ENCODE results near the gene MVK.
"Not testable (repeated sequence)": the region's sequence is repeated elsewhere in the genome, so short reads cannot be mapped to it uniquely, and the experiment has no call there.

MVK gene

DNA sequence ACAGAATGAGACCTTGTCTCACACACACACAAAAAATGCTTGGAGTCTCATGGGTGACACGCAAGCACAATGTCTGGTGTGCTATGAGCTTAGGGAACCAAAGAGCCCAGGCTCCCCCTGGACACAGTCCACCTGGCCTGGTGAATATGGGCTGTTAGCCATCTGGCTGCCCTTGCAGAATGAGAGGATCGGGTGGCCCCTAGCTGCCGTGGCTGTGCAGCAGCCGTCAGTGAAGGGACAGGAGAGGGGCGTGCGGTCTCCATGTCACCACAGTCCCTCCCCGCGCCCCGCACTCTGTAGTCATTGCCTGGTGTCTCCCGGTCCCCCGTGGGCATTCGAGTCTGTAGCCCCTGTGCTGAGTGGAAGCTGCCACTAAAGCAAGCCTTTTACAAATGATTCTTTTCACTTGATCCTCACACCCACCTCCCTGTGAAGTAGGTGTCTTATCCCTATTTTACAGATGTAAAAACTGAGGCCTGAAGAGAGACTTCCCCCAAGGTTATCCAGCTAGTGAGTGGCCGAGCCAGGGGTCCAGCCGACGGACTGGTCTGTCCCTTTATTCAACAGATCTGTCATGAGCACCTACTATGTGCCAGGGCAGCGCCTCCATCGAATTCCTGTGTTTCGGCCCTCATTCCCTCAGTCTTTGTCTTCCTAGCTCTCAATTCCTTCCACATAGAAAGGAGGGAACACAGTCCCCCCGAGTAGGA is 18.8 kb downstream of the MVK start:
- DNase-seq, result no peak

DNA sequence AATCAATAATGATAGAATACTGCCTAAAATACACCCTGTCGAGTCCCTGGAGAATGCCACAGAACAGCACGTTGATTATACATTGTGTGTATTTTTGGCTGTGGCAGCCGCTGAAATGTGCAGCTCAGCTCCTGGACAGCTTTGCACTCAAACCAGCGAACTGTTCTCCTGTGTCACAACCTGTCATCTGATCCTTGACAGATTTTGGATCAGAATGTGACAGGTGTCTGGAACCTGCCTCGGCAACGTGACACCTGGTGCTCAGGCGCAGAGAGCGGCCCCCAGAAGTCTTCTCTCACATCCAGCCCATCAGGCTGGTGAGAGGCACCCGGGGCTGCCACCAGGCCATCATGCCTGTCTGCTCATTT is 19.3 kb downstream of the MVK start:
- DNase-seq, result no peak

DNA sequence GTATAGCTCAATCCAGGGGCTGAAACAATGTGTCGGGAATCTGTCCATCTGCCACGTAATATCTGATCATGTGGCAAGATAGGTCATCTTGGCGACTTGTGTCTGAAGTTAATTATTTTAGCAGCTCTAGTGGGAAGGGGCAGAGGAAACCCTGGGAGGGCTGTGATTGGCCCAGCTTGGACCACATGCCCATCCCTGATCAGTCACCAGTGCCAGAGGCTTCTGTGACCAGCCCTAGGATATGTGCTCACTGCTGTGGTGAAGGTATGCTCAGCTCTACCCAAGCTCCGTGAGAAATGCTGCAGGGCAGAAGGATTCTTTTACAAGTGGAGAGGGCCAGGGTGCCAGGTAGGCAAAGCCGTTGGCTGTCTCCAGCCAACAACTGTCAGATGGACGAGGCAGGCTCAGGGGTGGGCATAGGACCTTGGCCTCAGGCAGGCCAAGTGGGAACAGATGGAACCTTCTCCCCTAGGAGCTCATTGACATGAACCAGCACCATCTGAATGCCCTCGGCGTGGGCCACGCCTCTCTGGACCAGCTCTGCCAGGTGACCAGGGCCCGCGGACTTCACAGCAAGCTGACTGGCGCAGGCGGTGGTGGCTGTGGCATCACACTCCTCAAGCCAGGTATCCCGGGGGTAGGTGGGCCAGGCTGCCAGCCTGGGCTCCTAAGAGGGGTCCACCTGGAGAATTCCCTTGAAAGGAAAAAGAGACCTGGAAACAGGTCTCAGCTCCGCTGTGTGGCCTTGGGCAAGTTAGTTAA is 21.1 kb downstream of the MVK start:
- DNase-seq, result no peak

DNA sequence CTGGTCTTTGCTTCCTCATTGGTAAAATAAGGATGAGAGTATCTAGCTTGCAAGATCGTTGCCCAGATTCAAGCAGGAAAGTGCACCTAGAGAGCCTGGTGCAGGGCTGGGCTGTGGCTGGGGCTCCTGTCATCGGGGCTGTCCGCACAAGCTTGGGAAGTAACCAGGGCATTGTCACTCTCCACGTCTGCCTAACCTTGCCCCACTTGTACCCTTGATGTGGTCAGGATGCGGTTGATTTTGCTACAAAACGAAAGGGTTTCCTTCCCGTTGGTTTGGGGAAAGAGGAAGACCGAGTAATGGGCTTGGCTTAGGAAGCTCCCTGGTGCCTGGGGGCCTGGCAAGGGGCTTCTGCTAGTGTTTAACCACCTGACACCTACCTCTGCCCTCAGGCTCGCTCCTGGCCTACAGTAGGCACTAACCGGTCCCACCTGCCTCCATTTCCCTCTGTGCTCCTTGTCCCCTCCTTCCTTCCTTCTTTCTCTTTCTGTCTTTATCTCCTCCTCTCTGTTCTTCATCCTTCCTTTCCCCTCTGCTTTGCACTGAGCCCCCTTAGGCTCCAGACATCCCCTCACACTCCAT is 21.8 kb downstream of the MVK start:
- DNase-seq, result no peak

DNA sequence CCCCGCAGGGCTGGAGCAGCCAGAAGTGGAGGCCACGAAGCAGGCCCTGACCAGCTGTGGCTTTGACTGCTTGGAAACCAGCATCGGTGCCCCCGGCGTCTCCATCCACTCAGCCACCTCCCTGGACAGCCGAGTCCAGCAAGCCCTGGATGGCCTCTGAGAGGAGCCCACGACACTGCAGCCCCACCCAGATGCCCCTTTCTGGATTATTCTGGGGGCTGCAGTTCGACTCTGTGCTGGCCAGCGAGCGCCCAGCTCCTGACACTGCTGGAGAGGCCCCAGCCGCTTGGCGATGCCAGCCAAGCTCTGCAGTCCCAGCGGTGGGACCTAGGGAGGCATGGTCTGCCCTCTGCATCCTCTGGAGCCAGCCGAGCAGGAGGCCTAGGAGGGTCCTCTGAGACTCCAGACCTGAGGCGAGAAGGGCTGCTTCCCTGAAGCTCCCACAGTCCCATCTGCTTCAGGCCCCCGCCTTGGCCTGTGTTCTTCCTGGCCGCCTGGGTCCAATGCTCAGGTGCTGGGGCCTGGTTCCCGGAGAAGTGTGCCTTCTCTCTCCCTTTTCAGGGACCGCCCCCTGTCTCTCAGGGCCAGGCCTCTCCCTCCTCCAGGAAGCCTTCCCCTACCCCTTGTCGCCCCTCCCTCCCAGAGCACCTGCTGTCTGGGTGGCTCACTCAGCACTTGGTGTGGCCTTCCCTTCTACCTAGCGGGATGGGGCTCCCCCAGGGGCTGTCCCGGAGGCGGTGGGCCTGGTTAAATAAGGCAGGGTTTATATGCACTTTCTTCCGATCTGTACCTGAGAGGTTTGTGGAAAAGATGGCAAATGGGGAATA is 23.0 kb downstream of the MVK start:
- no peak for DNase-seq

DNA sequence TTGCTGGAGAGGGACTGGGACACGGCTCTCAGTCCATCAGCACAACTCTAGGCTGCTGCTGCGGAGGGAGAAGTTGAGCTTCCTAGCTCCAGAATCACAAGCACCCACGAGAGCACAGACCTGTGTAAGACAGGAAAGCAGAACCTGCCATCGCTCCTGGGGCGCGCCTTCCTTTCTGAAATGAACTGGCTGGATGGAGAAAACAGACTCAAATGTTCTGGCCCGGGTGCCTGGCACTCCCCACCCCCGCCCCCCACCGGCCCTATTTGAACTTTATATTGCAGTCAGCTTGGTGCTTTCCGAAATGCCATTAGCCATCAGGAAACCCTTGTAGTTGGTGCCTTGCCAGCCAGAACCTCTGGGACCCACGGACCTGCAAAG is 23.8 kb downstream of the MVK start:
- no peak for DNase-seq

DNA sequence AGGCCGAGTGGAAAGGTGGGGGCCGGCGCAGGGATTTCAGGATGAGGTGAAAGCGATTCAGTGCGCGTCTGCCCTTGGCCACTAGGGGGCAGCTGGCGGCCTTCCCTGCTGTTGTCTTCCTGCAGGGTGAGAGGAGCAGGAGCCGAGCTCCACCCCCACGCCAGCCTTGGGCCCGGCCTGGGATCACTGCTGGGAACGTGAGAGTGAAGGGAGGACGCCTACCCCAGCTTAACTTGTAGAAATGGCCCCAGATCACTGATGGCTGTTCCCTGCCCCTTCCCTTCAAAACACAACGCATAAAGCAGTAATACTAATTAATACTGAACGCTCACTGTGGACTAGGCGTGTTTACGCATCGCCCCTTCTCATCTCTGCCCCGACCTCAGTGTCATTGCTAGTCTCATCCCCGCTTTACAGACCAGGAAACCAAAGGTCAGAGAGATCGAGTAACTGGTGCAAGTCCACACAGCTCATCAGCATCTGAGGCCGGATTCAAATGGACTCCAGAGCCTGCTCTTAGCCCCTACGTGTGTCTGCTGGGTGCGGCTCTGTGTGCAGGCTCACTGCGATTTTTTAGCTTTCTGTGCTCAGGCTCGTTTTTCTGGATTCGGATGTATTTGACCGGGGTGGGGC is 24.3 kb downstream of the MVK start:
- DNase-seq, result peak; percentile 95

DNA sequence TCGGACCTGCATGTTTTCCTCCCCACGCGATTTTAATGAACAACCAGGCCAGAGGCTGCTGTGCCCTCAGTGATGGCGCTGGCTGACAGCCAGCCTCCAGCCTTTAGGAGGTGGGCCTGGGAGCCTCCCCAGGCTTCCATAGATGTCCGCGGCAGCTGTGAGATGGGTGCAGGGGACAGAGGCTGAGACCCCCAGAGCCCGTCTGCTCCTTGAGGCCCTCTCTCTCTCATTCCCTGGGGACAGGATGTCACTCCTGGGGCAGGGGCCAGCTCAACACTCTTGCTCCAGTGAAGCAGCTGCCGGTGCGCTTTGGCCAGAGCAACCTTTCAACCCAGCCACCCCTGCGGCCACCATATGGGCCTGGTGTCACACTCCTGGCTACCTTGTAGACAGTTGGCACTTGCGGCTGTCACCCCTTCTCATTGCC is 24.8 kb downstream of the MVK start:
- DNase-seq, result no peak

DNA sequence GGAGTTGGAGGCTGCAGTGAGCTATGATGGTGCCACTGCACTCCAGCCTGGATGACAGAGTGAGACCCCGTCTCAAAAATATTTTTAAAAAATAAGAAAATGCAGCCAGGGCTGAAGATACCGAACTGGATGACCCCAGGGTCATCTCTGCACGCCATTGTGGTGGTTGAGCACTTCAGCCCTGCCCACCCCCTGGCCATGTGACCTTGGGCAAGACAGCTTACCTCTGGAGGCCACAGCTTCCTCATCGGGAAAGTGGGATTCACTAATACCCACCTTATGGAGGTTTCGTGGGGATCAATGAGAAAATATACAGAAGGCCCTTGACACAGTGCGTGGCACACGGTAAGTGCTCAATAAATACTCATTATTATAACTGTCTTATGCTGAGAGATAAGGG is 25.5 kb downstream of the MVK start:
- no peak for DNase-seq

DNA sequence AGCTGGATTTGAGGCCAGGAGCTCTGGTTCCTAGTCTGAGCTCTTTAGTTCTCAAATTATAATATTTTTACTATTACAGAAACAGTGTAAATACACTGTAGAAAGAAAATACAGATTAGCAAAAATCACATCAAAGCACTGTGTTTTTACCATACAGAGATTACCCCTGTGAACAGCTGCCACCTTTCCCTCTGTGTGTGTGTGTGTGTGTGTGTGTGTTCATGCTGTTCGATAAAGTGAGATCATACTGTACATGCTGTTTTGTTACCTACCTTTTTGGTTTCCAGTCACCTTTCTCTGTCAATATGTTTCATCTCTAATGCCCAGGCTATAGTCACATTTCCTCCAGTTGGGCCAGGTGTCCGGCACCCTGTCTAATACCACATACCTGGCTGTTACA is 26.9 kb downstream of the MVK start:
- no peak for DNase-seq

DNA sequence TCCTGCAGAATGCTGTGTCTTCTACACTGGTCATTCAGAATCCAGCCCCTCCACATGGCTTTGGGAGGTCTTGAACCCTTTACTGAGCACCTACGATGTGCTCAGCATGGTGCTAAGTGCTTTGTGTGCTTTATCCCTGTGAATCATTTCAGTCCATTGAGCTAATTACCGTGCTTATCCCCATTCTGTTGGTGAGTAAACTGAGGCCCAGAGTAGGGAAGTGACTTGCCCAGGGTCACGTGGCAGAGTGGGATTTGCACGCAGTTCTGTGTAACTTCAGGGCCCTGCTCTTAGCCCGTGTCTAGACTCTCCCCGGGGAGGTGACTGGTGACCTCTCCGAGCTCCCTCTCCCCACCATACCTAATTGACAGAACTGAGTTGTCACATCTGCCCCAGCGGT is 27.4 kb downstream of the MVK start:
- DNase-seq, result no peak

DNA sequence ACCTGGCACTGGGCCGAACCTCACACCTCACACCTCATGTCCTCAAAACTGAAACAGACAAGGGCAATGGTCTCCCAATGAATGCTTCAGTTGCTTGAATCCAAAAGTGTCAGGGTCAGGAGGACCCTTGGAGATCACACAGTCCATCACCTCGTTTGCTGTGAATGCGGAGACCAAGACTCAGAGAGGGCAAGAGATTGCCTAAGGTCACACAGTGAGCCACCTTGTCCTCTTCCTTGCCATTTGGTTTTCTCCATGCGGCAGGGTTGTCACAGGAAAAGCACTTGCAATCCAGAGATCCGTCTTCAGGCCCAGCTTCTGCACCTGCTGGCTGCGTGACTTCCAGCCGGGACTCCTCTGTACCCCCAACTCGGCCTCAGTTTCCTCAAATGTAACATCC is 28.0 kb downstream of the MVK start:
- no peak for DNase-seq

DNA sequence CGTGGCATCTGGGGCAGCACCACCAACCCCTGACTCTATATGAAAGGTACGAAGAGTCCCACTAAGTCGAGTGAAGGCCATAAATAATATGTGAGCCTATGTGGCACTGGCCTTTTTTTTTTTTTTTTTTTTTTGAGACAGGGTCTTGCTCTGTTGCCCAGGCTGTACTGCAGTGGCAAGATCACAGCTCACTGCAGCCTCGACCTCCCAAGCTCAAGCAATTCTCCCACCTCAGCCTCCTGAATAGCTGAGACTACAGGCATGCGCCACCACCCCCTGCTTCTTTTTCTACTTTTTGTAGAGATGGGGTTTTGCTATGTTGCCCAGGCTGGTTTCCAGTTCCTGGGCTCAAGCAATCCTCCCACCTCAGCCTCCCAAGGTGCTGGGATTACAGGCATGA is 28.5 kb downstream of the MVK start:
- DNase-seq, result not testable (repeated sequence)

DNA sequence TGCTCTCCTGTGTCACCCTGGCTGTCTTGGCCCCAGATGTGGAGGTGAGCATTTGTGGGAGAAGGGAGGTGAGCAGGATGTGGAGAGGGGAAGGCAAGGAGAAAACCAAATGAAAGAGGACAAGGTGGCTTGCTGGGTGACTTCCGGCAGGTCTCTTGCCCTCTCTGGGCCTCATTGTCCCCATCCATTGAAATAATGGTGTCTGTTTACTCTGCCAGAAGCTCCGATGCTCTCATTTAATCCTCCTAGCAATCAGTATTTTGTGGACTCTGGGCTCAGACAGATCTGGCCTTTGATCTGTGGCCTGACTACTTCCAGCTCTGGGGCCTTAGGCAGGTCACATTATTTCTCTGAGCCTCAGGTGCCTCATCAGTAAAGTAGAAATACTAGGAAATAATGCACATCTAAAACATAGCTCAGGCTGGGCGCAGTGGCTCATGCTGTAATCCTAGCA is 30.6 kb downstream of the MVK start:
- DNase-seq, result no peak

DNA sequence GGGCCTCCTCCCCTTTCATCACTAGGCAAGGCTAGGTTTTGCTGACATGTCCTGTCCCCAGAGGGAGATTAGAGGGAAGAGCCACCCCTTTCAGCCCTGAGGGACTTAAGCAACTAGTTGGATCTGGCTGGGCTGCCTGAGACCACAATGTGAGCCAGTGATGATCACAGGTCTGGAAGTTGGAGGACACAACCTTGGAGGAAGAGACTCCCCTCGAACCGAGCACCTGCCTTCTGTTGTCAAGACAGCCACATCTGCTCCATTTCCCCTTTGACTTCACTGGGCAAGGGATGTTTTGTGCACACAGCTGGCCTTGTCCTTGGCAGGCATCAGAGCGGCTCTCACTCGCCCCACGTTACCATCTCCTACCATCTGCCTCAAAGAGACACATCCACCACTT is 31.4 kb downstream of the MVK start:
- DNase-seq, result no peak

DNA sequence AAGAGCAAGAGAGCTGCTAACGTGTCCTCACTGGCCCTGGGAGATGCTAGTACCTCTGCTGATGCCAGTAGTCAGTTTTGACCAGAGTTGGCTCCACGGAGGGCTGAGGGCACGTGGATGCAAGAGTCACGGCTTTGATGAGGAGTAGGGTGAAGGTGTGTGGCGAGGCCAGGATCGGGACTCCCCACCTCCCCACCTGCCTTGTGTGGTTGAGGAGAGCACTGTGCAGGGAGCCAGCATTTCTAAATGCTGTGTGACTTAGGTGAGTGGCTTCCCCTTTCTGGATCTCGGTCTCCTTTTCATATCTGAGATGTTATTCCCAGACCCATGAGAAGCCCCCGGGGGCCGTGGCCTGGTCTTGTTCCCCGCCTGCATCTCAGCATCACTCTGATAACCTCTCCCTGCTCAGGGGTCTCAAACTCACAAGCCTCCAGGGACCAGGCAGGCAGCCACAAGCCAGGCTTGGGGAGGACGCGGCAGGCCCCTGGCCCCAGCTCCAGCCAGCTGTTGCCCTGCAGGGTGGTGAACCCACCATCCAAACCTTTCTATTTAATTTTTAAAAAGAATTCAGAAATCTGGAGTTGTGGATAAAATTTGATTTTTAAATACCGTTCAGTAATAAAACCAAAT is 32.1 kb downstream of the MVK start:
- DNase-seq, result no peak

DNA sequence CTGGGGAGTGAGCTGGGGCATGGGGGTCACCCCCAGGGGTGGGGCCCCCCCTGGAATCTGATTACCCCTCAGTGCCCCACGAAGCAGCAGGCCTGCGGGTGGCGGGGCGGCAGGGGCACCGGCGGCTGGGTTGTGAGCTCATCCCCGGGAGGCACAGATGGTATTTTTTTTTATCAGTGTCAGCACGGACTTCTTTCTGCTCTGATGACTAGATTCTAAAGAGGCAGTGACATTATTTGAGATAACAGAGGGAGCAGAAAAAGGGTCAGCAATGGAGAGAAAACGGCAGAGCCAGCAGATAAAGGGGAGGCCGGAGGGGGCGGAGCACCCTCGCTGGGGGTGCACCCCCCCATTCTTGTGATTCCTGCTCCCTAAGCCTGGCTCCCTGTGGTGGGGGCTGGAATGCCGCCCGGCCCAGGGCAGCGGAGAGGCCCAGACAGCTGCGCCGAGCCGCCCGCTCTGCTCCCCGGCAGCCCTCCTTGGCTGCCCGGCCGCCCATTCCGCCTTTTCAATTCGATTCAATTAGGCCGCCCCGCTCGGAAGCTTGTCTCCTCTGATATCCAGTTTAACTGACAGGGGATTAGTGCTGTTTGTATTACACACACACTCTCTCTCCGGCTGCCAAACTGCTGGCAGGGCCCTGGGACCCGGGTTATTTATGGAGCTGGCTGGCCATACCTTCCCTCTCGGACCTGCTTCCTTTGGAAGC is 32.9 kb downstream of the MVK start:
- DNase-seq, result no peak

DNA sequence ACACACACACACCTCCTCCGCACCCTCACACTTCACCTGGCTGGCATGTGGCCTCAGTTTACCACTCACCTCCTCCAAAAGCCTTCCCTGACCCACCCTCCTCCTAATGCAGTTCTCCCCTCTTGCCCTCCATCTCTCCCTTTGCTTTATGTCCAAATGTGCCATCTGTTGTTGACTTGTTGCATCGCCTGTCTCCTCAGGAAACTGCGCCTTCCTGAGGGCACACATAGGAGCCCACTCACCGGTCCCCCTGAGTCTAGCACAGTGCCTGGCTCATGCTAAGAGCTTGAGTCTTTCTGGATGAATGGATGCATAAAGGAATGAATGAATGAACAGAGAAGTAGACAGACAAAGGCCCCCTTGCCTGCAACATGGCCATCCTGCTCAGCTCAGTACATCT is 34.0 kb downstream of the MVK start:
- DNase-seq, result no peak

DNA sequence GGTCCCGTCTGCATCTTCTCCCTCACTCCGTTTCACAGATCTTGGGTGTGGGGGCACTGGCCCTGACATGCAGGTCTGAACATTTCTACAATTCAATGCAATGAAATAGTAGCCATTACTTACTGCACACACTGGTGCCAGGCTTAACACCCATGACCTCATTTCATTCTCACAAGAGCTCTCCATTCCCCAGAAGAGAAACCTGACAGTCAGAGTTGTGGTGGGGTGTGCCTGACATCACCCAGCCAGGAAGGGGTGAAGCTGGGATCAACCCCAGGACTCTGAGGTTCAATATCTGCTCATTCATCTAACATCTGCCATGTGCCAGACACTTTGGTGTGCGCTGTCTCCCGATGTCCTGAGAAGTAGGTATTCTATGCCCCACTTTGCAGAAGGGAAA is 34.7 kb downstream of the MVK start:
- no peak for DNase-seq

DNA sequence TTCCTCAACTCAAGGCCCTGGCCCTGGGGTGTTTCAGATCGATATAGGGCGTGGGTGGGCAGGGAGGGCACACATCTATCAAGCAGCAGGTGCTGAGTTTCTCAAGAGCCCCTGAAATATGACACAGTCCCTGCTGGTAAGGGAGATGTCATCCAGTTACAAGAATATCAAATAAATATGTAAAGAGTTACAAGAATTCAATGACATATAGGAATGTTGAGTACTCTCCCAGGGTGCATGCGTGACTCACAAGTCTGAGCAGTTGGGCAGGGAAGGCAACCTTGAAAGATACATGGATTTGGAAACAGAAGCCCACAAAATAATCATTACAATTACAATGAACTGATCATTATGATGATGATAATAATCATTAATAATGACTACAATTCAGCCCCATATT is 35.2 kb downstream of the MVK start:
- no peak for DNase-seq

DNA sequence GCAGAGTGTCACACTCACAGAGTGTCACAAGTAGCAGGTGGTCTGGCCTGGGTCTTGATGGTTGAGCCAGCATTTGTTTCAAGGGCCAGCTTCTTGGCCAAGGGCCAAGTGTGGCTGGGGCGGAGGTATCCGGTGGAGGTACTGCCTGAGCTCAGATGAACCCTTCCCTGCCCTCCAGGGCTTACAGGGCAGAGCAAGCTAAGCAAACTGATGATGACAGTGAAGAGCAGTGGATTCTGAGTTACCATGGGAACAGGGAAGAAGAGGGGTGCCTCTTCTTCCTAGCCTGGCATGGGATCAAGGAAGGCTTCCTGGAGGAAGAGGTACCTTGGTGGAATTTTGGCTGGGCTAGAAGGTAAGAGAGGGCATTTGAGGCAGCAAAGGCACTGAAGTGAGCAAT is 35.7 kb downstream of the MVK start:
- no peak for DNase-seq

DNA sequence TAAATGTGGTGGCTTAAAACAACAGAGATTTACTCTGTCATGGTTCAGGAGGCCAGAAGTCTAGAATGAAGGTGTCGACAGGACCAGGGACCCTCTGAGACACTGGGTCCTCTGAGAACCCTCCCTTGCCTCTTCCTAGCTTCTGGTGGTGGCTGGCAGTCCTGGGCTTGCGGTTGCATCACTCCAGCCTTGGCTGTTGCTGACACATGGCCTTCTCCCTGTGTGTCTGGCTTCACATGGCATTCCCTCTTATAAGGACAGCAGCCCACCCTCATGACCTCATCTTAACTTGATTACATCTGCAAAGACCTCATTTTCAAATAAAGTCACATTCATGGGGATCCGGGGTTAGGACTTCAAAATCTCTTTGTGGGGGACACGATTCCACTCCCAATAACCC is 36.9 kb downstream of the MVK start:
- DNase-seq, result no peak

Data from 8988T (cell line).